HepG2 (cell line): ENCODE results near the gene SH3BP2. TPM values are rescaled to one million over a fixed set of nuclear protein-coding genes. Genes with fewer than 3 reads are reported as not detected.
A peak's percentile ranks its signal among the peaks of the same experiment; 100 is the strongest.

Source experiments
- GATAD2A ChIP-seq: IDR thresholded peaks from 2 replicates; pipeline ENCODE4 v1.6.1; 2016
- HNRNPK ChIP-seq: fragments of 200-400 bp; formaldehyde crosslinking; IDR thresholded peaks from 2 replicates; pipeline ENCODE4 v1.6.1; 2018; ENCODE audit warnings: low read length, low read depth, moderate library complexity, mild to moderate bottlenecking; ENCODE audit not compliant: poor library complexity, severe bottlenecking
- MYC ChIP-seq: sonication (generic); formaldehyde crosslinking; IDR thresholded peaks from 2 replicates; pipeline ENCODE4 v1.9.0; 2021; ENCODE audit warnings: missing genetic modification reagents, borderline replicate concordance
- NKX3-1 ChIP-seq: sonication (generic); formaldehyde crosslinking; IDR thresholded peaks from 2 replicates; pipeline ENCODE4 v1.5.0; 2020; ENCODE audit warnings: missing genetic modification reagents
- NR3C1 ChIP-seq: sonication (generic); formaldehyde crosslinking; IDR thresholded peaks from 2 replicates; pipeline ENCODE4 v1.4.0; 2020; ENCODE audit warnings: missing genetic modification reagents
- RBFOX2 ChIP-seq: fragments of 200-400 bp; formaldehyde crosslinking; IDR thresholded peaks from 2 replicates; pipeline ENCODE4 v1.6.1; 2017; ENCODE audit warnings: low read depth, mild to moderate bottlenecking, low read length
- TARDBP ChIP-seq: sonication (generic); formaldehyde crosslinking; IDR thresholded peaks from 2 replicates; pipeline ENCODE4 v1.8.0; 2022; ENCODE audit warnings: mild to moderate bottlenecking, missing genetic modification reagents
- TGIF2 ChIP-seq: IDR thresholded peaks from 2 replicates; pipeline ENCODE4 v1.6.1; 2016; ENCODE audit warnings: control low read depth, missing compliant biosample characterization
- ZFP62 ChIP-seq: sonication (generic); formaldehyde crosslinking; IDR thresholded peaks from 2 replicates; pipeline ENCODE4 v1.4.0; 2020; ENCODE audit warnings: missing genetic modification reagents
- ZNF44 ChIP-seq: sonication (generic); formaldehyde crosslinking; IDR thresholded peaks from 2 replicates; pipeline ENCODE4 v1.5.1; 2020; ENCODE audit warnings: mild to moderate bottlenecking, missing genetic modification reagents
- ZNF552 ChIP-seq: sonication (generic); formaldehyde crosslinking; IDR thresholded peaks from 2 replicates; pipeline ENCODE4 v1.9.0; 2022; ENCODE audit warnings: missing genetic modification reagents, mild to moderate bottlenecking, borderline replicate concordance
- ZNF772 ChIP-seq: sonication (generic); formaldehyde crosslinking; IDR thresholded peaks from 2 replicates; pipeline ENCODE4 v1.5.0; 2020; ENCODE audit warnings: mild to moderate bottlenecking, missing genetic modification reagents
- polyA plus RNA-seq, 8 experiments: library from polyadenylated mRNA; depleted of rRNA in 3 of 8; stranded (reverse) in 7 of 8; unstranded in 1 of 8; fragments of >200 nt; fragmentation: Illumina TruSeq in 4 of 8; extraction: Trizol in 4 of 8; gene quantifications; 2 replicates each; pipeline versions ENCODE4 v1.2.1 to v1.2.3, GENCODE V29; 2011 to 2016; ENCODE audit warnings: low read depth in 4 of 8, missing spikeins in 1 of 8, mixed read lengths in 1 of 8; ENCODE audit not compliant: insufficient read depth in 1 of 8
- total RNA-seq, 5 experiments: library from RNA; depleted of rRNA; stranded (reverse); fragments of >200 nt; fragmentation: Illumina TruSeq; extraction: Trizol; gene quantifications; 2 replicates each; pipeline ENCODE4 v1.2.3, GENCODE V29; 2016; ENCODE audit warnings: low read depth in 1 of 5
- TF ChIP-seq, protein P1 (sequence below): sonication (generic); formaldehyde crosslinking; IDR thresholded peaks from one replicate; pipeline ENCODE4 v1.5.1; 2020; ENCODE audit warnings: mild to moderate bottlenecking, missing genetic modification reagents; ENCODE audit errors: not compliant biosample characterization
- TF ChIP-seq, protein P2 (sequence below), 2 experiments: sonication (generic) in 1 of 2; formaldehyde crosslinking in 1 of 2; IDR thresholded peaks; 2 replicates each; pipeline versions ENCODE4 v1.5.1 to v1.6.1; 2011 to 2020; ENCODE audit warnings: borderline replicate concordance in 1 of 2, low read depth in 1 of 2, low read length in 1 of 2, mild to moderate bottlenecking in 1 of 2, missing genetic modification reagents in 1 of 2, moderate library complexity in 1 of 2

SH3BP2 gene
- total and polyA plus RNA-seq, 2 of the 13 experiments (the other 11 are each of a cell fraction or from before 2014, with no cell fraction given): 16.9 to 34.5 TPM

DNA sequence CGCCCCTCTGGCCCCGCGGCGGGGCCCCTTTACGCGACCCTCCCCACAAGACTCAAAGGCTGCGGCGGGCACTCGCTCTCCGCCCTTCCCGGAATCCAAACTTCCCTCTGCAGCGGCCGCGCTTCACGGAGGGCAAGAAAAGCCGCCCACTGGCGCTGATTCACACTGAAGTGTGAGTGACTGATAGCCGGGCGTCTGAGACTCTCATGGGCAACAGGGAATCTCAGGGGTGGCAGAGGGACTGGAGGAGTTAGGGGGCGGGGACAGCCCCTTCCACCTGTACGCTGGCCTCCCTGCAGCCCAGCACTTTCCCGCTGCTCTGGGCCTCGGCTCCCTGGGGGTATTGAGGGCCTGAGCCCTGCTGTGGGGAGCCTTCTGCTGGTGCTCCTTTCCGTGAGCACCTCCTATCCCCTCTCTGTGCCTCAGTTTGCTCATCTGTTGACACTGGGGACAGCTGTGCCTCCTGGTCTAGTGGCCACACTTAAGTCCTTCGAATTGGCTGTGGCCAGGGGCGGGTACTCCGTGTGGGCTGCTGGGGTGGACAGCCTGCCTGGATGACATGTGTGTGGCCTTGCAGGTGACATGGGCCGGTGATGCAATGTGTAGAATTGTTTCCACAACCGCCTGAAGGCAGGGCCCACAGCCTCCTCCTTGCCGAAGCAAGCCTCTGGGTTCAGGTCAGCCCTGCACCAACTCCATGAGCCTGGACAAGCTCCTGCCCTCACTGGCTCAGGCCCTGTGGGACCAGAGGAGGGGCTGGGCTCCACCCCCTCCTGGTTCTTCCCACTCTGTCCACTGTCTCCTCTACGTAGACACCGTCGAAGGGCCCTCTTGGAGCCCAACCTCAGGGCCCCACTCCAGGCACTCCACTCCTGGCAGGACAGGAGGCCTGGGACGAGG is 951 bp downstream of the SH3BP2 start (continued):
- TF ChIP-seq ZNF772 (CRISPR knock-in tag): peak; percentile 64; the same call in 1 of the 2 replicates
- TF ChIP-seq, protein P1, sequence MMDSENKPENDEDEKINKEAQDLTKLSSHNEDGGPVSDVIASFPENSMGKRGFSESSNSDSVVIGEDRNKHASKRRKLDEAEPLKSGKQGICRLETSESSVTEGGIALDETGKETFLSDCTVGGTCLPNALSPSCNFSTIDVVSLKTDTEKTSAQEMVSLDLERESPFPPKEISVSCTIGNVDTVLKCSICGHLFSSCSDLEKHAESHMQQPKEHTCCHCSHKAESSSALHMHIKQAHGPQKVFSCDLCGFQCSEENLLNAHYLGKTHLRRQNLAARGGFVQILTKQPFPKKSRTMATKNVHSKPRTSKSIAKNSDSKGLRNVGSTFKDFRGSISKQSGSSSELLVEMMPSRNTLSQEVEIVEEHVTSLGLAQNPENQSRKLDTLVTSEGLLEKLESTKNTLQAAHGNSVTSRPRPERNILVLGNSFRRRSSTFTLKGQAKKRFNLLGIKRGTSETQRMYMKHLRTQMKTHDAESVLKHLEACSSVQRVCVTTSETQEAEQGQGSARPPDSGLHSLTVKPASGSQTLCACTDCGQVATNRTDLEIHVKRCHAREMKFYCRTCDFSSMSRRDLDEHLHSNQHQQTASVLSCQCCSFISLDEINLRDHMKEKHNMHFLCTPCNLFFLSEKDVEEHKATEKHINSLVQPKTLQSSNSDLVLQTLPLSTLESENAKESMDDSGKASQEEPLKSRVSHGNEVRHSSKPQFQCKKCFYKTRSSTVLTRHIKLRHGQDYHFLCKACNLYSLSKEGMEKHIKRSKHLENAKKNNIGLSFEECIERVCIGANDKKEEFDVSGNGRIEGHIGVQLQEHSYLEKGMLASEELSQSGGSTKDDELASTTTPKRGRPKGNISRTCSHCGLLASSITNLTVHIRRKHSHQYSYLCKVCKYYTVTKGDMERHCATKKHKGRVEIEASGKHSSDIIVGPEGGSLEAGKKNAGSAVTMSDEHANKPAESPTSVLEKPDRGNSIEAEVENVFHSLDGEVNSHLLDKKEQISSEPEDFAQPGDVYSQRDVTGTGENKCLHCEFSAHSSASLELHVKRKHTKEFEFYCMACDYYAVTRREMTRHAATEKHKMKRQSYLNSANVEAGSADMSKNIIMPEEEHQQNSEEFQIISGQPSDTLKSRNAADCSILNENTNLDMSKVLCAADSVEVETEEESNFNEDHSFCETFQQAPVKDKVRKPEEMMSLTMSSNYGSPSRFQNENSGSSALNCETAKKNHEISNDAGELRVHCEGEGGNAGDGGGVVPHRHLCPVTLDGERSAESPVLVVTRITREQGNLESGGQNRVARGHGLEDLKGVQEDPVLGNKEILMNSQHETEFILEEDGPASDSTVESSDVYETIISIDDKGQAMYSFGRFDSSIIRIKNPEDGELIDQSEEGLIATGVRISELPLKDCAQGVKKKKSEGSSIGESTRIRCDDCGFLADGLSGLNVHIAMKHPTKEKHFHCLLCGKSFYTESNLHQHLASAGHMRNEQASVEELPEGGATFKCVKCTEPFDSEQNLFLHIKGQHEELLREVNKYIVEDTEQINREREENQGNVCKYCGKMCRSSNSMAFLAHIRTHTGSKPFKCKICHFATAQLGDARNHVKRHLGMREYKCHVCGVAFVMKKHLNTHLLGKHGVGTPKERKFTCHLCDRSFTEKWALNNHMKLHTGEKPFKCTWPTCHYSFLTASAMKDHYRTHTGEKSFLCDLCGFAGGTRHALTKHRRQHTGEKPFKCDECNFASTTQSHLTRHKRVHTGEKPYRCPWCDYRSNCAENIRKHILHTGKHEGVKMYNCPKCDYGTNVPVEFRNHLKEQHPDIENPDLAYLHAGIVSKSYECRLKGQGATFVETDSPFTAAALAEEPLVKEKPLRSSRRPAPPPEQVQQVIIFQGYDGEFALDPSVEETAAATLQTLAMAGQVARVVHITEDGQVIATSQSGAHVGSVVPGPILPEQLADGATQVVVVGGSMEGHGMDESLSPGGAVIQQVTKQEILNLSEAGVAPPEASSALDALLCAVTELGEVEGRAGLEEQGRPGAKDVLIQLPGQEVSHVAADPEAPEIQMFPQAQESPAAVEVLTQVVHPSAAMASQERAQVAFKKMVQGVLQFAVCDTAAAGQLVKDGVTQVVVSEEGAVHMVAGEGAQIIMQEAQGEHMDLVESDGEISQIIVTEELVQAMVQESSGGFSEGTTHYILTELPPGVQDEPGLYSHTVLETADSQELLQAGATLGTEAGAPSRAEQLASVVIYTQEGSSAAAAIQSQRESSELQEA (CRISPR knock-in tag): no peak
- TF ChIP-seq, protein P2, sequence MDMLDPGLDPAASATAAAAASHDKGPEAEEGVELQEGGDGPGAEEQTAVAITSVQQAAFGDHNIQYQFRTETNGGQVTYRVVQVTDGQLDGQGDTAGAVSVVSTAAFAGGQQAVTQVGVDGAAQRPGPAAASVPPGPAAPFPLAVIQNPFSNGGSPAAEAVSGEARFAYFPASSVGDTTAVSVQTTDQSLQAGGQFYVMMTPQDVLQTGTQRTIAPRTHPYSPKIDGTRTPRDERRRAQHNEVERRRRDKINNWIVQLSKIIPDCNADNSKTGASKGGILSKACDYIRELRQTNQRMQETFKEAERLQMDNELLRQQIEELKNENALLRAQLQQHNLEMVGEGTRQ (IDR thresholded peaks at IDR 0.05; ENCODE audit: low read depth, low read length): no peak
- TF ChIP-seq, protein P2 (CRISPR knock-in tag; IDR thresholded peaks at IDR 0.05; ENCODE audit: borderline replicate concordance): no peak
- 0 out of 2 replicates have a peak, but pooled peaks have one; percentile 46 for TF ChIP-seq NKX3-1 (CRISPR knock-in tag)
- peak; percentile 84; the same call in 1 of the 2 replicates for TF ChIP-seq MYC (CRISPR knock-in tag)
- no peak for TF ChIP-seq TARDBP (CRISPR knock-in tag)
- peak; percentile 59 for TF ChIP-seq GATAD2A (CRISPR knock-in tag)
- no peak for TF ChIP-seq ZFP62 (CRISPR knock-in tag)
- peak; percentile 86 for TF ChIP-seq TGIF2 (CRISPR knock-in tag)
- peak; percentile 27; the same call in 1 of the 2 replicates for TF ChIP-seq RBFOX2
- TF ChIP-seq HNRNPK: no peak
- TF ChIP-seq ZNF552 (CRISPR knock-in tag): peak; percentile 59; the same call in 1 of the 2 replicates
- TF ChIP-seq ZNF44: no peak
- no peak for TF ChIP-seq NR3C1 (CRISPR knock-in tag)
